HG02973 (cell line): ENCODE measurements around the gene RAB4B.
"Not testable (repeated sequence)": the region's sequence is repeated elsewhere in the genome, so short reads cannot be mapped to it uniquely, and the experiment has no call there.

Experiments
- ATAC-seq: cut with Tn5 transposase; IDR thresholded peaks from one replicate; pipeline ENCODE4 v1.9.1; 2021; ENCODE audit warnings: moderate library complexity; ENCODE audit not compliant: unreplicated experiment

The RAB4B gene

DNA sequence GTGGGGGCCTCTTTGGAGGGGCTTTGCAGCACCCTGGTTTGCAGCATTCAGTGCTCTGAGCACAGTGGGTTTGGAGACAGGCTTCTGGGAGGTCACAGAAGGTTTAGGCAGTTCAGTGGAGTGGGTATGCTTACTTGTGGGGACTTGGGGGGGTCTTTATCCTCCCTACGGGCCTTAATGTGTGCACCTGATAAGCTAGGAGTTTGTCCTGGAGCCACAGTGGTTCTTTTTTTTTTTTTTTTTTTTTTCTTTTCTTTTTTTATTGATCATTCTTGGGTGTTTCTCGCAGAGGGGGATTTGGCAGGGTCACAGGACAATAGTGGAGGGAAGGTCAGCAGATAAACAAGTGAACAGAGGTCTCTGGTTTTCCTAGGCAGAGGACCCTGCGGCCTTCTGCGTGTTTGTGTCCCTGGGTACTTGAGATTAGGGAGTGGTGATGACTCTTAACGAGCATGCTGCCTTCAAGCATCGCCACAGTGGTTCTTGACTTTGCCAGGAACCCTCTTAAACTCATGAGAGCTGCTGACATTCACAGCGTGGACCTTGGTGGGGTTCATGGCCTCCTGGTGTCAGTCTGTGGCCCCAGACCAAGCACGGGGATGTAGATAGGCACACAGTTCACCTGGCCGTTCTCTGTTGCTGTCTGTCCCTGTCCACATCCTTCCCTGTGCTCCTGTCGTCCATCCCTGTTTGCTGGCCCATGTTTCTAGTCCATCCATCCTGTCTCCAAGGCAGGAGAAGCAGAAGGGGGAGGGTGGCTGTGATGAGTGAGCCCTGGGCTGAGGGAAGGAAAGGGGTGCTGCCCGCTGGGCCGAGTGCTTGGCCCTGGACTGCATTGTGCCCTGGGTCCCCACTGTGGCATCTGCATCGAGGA is 23.6 kb downstream of the RAB4B start:
- ATAC-seq: no peak

GRCh38 chr19:40802300-40803169 is 24.5 kb downstream of the RAB4B start:
- no peak for ATAC-seq

- no peak for ATAC-seq
Observed at GRCh38 chr19:40803170-40803856, 25.3 kb downstream of the RAB4B start.

- no peak for ATAC-seq
Observed at GRCh38 chr19:40803857-40804782, 26.1 kb downstream of the RAB4B start.

- no peak for ATAC-seq
Observed at GRCh38 chr19:40804783-40805242, 26.8 kb downstream of the RAB4B start.

- ATAC-seq: no peak
Observed at GRCh38 chr19:40805258-40805868, 27.3 kb downstream of the RAB4B start.

DNA sequence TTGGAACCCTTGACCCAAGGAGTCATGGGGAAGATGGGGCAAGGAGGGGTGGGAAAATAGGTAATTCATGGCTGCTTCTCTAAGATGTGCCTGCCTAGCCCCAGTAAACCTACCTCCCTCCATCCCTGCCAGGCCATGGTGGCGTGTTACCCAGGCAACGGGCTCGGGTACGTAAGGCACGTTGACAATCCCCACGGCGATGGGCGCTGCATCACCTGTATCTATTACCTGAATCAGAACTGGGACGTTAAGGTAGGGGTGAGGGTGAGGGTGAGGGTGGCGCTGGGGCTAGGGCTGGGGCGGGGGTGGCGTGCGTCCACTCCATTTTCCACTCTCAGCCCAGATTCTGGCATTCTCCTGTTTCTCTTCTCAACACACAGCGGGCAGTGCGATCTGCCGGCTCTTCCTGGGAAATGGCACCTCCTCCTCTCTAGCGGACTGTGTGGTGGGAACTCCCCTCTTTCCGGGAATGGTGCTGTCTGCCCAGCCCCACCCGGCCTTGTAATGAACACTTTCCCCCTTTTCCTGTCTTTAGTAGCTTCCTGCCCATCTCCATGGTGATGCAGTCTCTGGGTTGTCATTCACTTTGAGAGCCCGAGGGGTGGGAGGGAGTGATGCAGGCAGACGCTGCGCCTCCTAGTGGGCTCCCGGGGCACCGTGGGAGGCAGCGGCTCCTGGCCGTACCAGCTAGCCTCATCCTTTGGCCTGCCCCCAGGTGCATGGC is 28.5 kb downstream of the RAB4B start:
- ATAC-seq: no peak

GRCh38 chr19:40807147-40808020 is 29.3 kb downstream of the RAB4B start:
- no peak for ATAC-seq

GRCh38 chr19:40808021-40808325 is 29.9 kb downstream of the RAB4B start:
- no peak for ATAC-seq

DNA sequence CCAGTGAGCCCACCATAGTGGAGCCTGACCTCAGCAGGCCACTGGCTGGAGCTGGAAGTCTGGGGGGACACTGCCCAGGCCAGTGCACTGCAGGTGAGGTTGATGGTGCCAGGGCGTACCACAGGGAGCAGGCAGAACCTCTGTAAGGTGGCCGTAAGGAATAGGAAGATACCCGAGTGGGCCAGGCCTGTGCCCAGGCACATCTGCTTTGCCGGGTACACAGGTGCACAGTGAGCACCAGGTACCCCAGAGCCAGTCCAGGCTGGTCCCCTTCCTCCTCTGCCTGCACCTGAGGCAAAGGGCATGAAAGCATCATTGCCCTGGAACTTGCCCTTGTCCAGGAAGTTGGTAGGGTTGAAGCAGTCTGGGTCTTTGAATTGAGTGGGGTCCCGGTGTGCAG is 30.4 kb downstream of the RAB4B start:
- no peak for ATAC-seq

DNA sequence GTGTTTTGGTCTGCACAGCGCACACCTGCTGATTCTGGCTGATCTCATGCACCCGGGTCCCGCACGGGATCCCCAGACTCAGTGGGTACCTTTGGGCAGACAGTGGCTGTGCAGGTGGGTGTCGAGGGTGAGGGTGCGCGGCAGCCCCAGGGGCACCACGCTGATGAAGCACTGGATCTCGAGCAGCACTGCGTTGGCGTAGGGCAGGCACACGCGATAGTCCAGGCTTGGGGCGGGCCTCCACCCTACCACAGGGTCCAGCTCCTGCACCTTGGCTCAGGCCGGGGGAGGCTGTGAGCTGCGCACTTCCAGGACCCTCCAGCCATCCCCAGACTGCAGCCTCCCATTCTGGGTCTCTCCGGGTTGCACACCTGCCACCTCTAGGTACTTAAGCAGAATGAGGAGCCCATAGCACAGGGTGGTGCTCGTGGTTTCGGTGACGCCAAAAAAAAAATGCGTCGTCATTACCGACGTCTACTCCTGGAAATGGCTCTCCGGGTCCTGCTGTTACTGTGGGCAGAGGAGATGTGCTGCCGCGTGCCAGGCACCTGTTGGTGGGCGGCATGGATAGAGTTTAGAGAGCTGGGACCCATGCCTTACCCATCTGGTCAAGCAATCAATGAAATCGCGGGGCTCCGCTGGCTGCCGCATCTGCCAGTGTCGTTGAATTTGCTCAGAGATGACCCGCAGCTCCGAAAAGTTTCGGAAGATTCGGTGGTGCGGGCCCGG is 31.5 kb downstream of the RAB4B start:
- ATAC-seq: no peak

GRCh38 chr19:40810160-40810559 is 32.1 kb downstream of the RAB4B start:
- ATAC-seq: no peak

DNA sequence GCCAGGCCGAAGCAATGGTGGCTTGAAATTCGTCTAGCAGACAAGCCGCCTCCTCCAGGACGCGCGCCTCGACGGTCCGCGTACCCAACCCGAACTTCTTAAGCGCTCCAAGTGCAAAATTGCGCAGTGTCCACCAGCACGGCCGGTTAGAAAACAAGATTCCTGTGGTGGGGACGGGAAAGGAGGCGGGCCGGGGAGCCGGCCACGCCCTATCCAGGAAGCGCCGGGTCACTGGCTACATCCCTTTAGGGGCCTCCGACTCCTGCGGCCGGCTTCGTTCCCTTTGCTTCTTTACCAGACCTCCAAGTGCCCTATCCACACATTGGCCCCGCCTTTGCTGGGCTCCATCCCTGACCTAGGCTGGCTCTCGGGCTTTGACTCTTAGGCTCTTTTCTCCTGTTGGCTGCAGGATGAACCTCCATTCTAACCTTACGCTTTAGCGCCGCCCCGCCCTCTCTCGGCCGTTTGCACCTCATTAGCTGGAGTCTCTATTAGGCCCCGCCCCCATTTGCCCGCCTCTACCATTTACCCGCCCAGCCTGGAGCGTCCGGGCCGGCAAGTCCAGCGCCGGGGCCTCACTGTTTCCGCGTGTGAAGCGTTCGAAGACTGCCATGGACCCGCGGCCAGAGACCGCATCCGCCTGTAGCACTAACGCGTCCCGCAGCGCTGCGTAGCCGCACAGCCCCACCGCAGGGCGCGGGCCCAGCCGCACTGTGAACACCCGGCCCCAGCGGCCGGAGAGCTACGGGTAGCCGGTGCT is 32.8 kb downstream of the RAB4B start:
- ATAC-seq: peak; percentile 60

DNA sequence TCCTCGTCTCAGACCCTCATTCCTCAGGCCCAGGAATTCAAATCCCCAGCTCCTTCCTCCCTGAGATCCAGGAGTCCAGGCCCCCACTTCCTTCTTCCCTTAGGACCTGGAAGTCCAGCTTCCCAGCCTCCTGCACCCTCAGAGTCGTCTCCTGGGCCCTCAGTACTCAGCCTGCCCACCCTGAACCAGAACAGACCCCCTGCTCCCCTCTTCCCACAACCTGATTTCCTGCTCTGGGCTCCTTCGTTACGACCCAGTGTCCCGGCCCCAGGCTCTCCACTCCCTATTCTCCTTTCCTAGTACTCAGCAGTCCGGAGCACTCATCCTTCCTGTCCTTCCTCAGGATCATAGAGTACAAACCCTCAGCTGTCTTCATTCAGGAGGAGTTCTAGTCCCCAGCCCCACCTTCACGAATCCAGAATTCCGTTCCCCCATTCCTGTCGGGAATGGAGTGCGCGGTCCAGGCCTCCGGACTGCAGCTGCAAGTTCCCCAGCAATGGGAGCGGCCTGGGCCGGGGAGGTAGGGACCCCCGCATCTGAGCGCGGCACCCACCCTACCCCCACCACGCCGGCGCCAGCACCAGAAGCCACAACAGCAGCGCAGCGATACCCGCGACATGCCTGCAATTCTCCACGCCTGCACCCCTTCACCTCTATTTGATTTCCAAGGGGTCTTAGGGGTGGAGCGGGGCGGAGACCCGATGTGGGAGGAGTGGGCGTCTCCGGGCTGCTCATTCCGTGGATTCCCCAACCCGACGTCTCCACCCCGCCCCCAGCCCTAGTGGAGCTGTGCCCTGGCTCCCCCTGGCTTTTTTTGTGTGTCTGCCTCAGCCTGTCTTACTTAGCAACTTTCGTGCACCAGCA is 33.7 kb downstream of the RAB4B start:
- no peak for ATAC-seq

- not testable (repeated sequence) for ATAC-seq
Observed at GRCh38 chr19:40812571-40812970, 34.5 kb downstream of the RAB4B start.

DNA sequence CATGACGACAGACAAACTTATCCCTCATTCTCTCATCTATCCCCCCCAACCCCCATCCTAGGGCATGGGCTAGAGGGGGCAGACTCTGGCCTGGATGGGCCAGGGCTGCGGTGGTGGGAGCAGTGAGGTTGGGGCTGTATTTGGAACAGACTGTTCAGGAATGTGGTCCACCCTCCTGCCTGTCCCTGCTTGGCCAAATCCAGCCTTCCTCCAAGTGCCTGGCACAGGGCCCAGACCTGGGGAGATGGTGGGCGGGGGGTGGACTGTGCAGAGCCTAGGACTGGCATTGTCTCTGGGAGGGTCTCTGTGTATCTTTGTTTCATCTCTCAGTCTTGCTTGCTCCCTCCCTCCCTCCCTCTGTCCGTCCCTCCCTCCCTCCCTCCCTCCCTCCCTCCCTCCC is 35.1 kb downstream of the RAB4B start:
- no peak for ATAC-seq
